NCI-H1694 (cell line): ENCODE measurements around the gene FBRS.
A peak's percentile ranks its signal among the peaks of the same experiment; 100 is the strongest.
"Not testable (repeated sequence)": the region's sequence is repeated elsewhere in the genome, so short reads cannot be mapped to it uniquely, and the experiment has no call there.

ENCODE experiments used
- DNase-seq: peaks from one replicate; lab custom pipeline; 2025; lab: John Stamatoyannopoulos, UW

FBRS gene

GRCh38 chr16:30698816-30699614, 40.8 kb downstream of the FBRS start, which contains the start of gene SRCAP:
SRCAP (plus strand) TSS chr16:30699171; CDS start chr16:30700825, 1,654 bp downstream.
- peak; percentile 45 for DNase-seq

GRCh38 chr16:30699615-30700099, 41.4 kb downstream of the FBRS start:
- DNase-seq: no peak

GRCh38 chr16:30700491-30700890, 42.3 kb downstream of the FBRS start:
- no peak for DNase-seq

- DNase-seq: no peak
Observed at GRCh38 chr16:30700971-30701370, 42.7 kb downstream of the FBRS start.

- DNase-seq: not testable (repeated sequence)
Observed at GRCh38 chr16:30703071-30703470, 44.8 kb downstream of the FBRS start.

GRCh38 chr16:30703971-30704370, 45.7 kb downstream of the FBRS start:
- DNase-seq: no peak

- DNase-seq: no peak
Observed at GRCh38 chr16:30706046-30706445, 47.8 kb downstream of the FBRS start.

- no peak for DNase-seq
Observed at GRCh38 chr16:30710971-30711370, 52.7 kb downstream of the FBRS start.

GRCh38 chr16:30711712-30712111, 53.5 kb downstream of the FBRS start:
- no peak for DNase-seq

GRCh38 chr16:30715750-30716445, 57.7 kb downstream of the FBRS start:
- no peak for DNase-seq

GRCh38 chr16:30720086-30720485, 61.9 kb downstream of the FBRS start:
- no peak for DNase-seq
